Measurements from ENCODE around the gene CFDP1. TPM values are rescaled to one million over a fixed set of nuclear protein-coding genes. Genes with fewer than 3 reads are reported as not detected.

Gene CFDP1
- polyA plus RNA-seq, 1 donor (not counting 4 experiments of a cell fraction or from before 2014, with no cell fraction given), result 42.1 TPM

DNA sequence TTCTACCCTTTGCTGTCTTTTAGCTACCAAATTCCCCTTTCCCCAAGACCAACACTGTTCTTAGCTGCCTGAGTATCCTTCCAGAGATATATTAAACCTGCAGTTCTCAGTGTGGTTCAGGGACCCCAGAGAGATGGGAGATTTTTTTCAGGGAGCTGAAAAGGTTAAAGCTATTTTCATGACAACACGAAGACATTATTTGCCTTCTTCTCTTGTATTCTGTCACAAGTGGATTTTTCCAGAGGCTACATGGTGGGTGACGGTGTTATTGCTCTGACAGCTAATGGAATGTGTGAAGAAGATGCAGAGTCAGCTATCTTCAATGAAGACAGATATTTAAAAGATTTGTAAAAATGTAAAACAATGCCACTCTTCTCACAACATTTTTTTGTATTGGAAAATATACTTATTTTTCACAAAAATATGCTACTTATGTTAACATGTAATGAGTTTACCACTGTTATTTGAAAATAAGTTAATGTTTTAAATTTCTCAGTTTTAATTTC is 69.0 kb downstream of the CFDP1 start:
- H3K4me2 ChIP-seq (ENCODE audit: control insufficient read depth, extremely low read depth, insufficient read depth, low read depth, low read length), result no peak overlapping the region
- no peaks in the 10 kb centered on the region for H3K9me1 ChIP-seq (ENCODE audit: control insufficient read depth, extremely low read depth, insufficient read depth, low read length)
- H4K20me1 ChIP-seq (ENCODE audit: control insufficient read depth, extremely low read depth, insufficient read depth, low read length), result no peaks in the 10 kb centered on the region
- no peaks in the 10 kb centered on the region for H3K79me2 ChIP-seq (ENCODE audit: control insufficient read depth, insufficient read depth, low read length)
- peaks cover 2 to 3% of the 10 kb centered on the region in 2 experiments for H3K36me3 ChIP-seq (ENCODE audit: control insufficient read depth in 2 of 2, extremely low read depth in 1 of 2, insufficient read depth in 2 of 2, low read length in 2 of 2)
- DNase-seq (ENCODE audit: low read depth, low spot score) (no peak), FAIRE-seq (no peak)
- H3K4me3 ChIP-seq (ENCODE audit: control insufficient read depth in 2 of 3, extremely low read depth in 1 of 3, insufficient read depth in 2 of 3, low read depth in 1 of 3, low read length in 3 of 3), result no peak overlapping the region
- H2AFZ ChIP-seq (ENCODE audit: control insufficient read depth, low read length), result no peak overlapping the region
- H3K9ac ChIP-seq (ENCODE audit: control insufficient read depth, extremely low read depth, insufficient read depth, low read length), result no peak overlapping the region
- H3K4me1 ChIP-seq (ENCODE audit: control insufficient read depth, extremely low read depth, insufficient read depth, low read length), result no peaks in the 10 kb centered on the region
- TF ChIP-seq EZH2 (IDR thresholded peaks at IDR 0.05; ENCODE audit: low read length), result no peak
- TF ChIP-seq, protein P1, sequence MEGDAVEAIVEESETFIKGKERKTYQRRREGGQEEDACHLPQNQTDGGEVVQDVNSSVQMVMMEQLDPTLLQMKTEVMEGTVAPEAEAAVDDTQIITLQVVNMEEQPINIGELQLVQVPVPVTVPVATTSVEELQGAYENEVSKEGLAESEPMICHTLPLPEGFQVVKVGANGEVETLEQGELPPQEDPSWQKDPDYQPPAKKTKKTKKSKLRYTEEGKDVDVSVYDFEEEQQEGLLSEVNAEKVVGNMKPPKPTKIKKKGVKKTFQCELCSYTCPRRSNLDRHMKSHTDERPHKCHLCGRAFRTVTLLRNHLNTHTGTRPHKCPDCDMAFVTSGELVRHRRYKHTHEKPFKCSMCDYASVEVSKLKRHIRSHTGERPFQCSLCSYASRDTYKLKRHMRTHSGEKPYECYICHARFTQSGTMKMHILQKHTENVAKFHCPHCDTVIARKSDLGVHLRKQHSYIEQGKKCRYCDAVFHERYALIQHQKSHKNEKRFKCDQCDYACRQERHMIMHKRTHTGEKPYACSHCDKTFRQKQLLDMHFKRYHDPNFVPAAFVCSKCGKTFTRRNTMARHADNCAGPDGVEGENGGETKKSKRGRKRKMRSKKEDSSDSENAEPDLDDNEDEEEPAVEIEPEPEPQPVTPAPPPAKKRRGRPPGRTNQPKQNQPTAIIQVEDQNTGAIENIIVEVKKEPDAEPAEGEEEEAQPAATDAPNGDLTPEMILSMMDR (optimal IDR thresholded peaks at IDR 0.05 in 1 of 3, IDR thresholded peaks at IDR 0.05 in 1 of 3, conservative IDR thresholded peaks at IDR 0.05 in 1 of 3; ENCODE audit: extremely low read depth in 1 of 3, insufficient read depth in 2 of 3, low read length in 3 of 3), result no peak
- H3K27me3 ChIP-seq (ENCODE audit: control insufficient read depth, extremely low read depth, insufficient read depth, low read length), result no peaks in the 10 kb centered on the region
- H3K27ac ChIP-seq (ENCODE audit: control insufficient read depth, insufficient read depth, low read length), result no peak overlapping the region
- no peaks in the 10 kb centered on the region for H3K9me3 ChIP-seq (ENCODE audit: control insufficient read depth, low read depth, low read length)
- dilution Hi-C loops (cut with MboI; ENCODE audit: extremely low pct_ligation_motif_present, low sequenced_read_pairs), result no loop called here

DNA sequence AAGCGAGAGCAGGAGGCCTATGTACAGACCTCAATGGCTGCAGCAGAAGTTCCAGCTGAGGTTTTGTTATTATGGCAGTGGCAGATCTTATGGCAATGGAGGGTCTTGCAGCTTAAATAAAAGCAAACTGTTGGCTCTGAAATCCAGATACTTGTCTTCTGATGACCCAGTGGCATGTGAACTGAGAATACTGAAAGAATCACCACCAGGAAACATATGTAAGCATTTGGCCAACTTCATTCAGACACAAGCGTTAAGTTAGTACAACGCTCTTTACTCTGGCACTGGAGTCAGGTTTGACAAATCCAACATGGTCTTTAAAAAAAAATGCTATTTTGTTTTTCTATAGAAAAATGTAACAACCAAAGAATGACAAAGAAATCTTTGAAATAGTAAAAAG is 70.5 kb downstream of the CFDP1 start:
- DNase-seq (ENCODE audit: low read depth, low spot score), result no peak
- no peaks in the 10 kb centered on the region for H3K9me3 ChIP-seq (ENCODE audit: control insufficient read depth, low read depth, low read length)
- H3K4me3 ChIP-seq (ENCODE audit: control insufficient read depth in 2 of 3, extremely low read depth in 1 of 3, insufficient read depth in 2 of 3, low read depth in 1 of 3, low read length in 3 of 3), result no peak overlapping the region
- TF ChIP-seq, protein P1 (optimal IDR thresholded peaks at IDR 0.05 in 1 of 3, IDR thresholded peaks at IDR 0.05 in 1 of 3, conservative IDR thresholded peaks at IDR 0.05 in 1 of 3; ENCODE audit: extremely low read depth in 1 of 3, insufficient read depth in 2 of 3, low read length in 3 of 3), result no peak
- no peak for TF ChIP-seq EZH2 (IDR thresholded peaks at IDR 0.05; ENCODE audit: low read length)
- dilution Hi-C loops (cut with MboI; ENCODE audit: extremely low pct_ligation_motif_present, low sequenced_read_pairs), result no loop called here
- H3K4me2 ChIP-seq (ENCODE audit: control insufficient read depth, extremely low read depth, insufficient read depth, low read depth, low read length), result no peak overlapping the region
- H3K27me3 ChIP-seq (ENCODE audit: control insufficient read depth, extremely low read depth, insufficient read depth, low read length), result no peaks in the 10 kb centered on the region
- H2AFZ ChIP-seq (ENCODE audit: control insufficient read depth, low read length), result no peak overlapping the region
- H3K27ac ChIP-seq (ENCODE audit: control insufficient read depth, insufficient read depth, low read length), result no peak overlapping the region
- peaks cover 2 to 3% of the 10 kb centered on the region in 2 experiments for H3K36me3 ChIP-seq (ENCODE audit: control insufficient read depth in 2 of 2, extremely low read depth in 1 of 2, insufficient read depth in 2 of 2, low read length in 2 of 2)
- no peaks in the 10 kb centered on the region for H3K79me2 ChIP-seq (ENCODE audit: control insufficient read depth, insufficient read depth, low read length)
- H3K9me1 ChIP-seq (ENCODE audit: control insufficient read depth, extremely low read depth, insufficient read depth, low read length), result no peaks in the 10 kb centered on the region
- no peaks in the 10 kb centered on the region for H3K4me1 ChIP-seq (ENCODE audit: control insufficient read depth, extremely low read depth, insufficient read depth, low read length)
- FAIRE-seq, result no peak
- no peak overlapping the region for H3K9ac ChIP-seq (ENCODE audit: control insufficient read depth, extremely low read depth, insufficient read depth, low read length)
- H4K20me1 ChIP-seq (ENCODE audit: control insufficient read depth, extremely low read depth, insufficient read depth, low read length), result no peaks in the 10 kb centered on the region

Data from keratinocyte (primary cell).